ENCODE data around the gene KRT81.
"Not testable (repeated sequence)": the region's sequence is repeated elsewhere in the genome, so short reads cannot be mapped to it uniquely, and the experiment has no call there.

The KRT81 gene

DNA sequence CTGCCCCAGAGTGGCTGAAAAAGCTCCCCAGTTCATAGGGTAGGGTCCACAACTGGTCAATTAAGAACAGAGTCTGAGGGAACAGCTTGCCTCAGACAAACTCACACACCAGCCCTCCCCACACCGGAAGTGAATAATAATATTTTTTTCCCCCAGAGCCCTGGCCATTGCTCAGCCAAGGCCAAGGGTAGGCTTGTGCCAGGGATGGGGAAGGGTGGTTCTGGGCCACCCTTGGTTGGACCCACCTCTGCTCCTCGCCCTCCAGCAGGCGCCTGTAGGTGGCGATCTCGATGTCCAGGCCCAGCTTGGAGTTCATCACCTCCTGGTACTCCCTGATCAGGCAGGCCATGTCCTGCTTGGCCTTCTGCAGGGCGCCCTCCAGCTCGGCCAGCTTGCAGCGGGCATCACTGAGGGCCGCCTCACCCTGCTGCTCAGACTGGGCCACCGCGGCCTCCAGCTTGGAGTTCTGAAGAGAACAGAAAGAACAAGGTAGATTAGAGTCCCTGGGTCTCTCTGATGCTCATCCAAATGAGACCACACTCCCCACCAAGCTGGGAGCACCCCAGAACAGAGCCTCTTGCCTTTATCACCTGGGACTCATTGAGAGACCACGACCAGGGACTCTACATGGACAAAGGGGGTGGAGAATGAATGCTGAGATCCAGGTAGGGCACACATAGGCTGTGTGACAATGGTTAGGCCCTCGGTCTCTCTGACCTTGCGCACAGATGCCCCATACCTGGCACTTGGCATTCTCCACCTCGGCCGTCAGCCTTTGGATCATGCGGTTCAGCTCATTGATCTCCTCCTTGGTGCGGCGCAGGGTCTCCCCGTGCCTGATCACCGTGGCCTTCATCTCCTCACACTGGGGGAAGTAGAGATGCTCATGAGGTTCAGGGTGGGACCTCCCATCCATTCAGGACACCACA lies 4.2 kb downstream of the KRT81 start:
- POLR2A ChIA-PET, result interaction anchor here (0.6 kb wide), 1 partner anchor 755 kb away, joined by 3 read pairs; no protein-coding TSS in a partner anchor
- CTCF ChIA-PET, result interaction anchor here (1.0 to 4.1 kb wide), 8 partner anchors 8 to 49 kb away, joined by 3 to 17 read pairs (median 6); partner anchors contain the start of gene KRT86
- not testable (repeated sequence) for DNase-seq (ENCODE audit: extremely low spot score)

DNA sequence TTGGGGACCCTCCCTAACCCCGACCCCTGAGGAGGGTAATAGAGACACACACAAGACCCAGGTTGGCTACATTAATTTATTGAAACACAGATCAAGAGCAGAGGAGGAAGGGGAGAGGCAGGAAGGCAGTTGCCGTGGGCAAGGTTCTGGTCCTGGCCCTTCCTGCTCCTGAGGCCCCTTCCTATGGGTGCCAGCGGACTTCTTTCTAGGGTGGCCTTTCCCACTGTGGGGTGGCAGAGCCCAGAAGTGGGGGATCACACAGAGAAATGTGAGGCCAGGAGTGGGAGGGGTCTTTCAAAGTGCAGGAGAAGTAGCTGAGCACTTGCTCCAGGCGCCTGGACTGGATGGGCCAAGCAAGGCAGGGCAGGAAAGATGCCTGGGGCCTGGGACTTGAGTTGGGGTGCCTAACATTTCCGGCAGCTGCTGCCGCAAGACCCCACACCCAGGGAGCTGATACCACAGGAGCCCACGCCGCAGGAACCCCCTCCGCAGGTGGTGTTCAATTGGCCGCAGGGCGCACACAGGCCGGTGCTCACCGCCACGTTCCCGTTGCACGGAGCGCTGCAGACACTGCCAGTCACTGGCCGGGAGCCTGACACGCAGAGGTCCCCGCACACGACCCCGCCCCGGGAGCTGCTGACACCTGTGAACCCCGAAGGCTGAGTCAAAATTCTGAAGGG lies 5.3 kb downstream of the KRT81 start:
- POLR2A ChIA-PET, result no interaction called here
- TF ChIP-seq, protein P1, sequence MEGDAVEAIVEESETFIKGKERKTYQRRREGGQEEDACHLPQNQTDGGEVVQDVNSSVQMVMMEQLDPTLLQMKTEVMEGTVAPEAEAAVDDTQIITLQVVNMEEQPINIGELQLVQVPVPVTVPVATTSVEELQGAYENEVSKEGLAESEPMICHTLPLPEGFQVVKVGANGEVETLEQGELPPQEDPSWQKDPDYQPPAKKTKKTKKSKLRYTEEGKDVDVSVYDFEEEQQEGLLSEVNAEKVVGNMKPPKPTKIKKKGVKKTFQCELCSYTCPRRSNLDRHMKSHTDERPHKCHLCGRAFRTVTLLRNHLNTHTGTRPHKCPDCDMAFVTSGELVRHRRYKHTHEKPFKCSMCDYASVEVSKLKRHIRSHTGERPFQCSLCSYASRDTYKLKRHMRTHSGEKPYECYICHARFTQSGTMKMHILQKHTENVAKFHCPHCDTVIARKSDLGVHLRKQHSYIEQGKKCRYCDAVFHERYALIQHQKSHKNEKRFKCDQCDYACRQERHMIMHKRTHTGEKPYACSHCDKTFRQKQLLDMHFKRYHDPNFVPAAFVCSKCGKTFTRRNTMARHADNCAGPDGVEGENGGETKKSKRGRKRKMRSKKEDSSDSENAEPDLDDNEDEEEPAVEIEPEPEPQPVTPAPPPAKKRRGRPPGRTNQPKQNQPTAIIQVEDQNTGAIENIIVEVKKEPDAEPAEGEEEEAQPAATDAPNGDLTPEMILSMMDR (IDR thresholded peaks at IDR 0.05; ENCODE audit: control extremely low read depth, extremely low read depth, low read depth, missing control alignments), result no peak
- CTCF ChIA-PET, result interaction anchor here (1.0 to 4.1 kb wide), 7 partner anchors 9 to 48 kb away, joined by 3 to 17 read pairs (median 6); partner anchors contain the start of gene KRT86
- DNase-seq (ENCODE audit: extremely low spot score), result no peak

DNA sequence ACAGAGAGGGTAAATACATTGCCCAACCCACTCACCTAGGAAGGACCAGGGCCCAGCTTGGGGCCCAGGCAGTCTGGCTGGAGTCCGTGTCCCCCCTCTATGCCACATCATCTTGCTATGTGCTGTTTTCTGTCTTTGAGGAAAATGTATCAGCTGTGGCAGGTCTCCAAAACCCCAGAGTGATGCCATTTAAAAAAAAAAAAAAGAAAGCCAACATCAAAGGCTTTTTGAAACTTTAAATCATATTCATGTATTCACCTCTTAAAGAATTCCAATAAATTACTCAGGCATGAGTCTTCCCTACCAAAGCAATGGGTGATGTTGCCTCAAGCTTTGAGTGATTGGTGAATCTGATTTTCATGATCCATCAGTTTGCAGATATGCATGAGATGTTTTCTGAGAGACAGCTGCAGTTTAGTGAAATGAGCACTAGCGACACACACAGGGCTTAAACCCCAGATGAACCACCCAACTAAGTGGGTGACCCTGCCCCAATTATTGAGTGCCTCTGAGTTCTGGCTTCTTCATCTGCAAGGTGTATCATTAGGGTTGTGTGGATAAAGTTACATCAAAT lies 6.1 kb downstream of the KRT81 start:
- ChIA-PET POLR2A (no interaction called here), CTCF (interaction anchor here (0.8 to 4.1 kb wide), 2 partner anchors 42 to 128 kb away, joined by 3 to 17 read pairs; no protein-coding TSS in a partner anchor)
- TF ChIP-seq, protein P1 (IDR thresholded peaks at IDR 0.05; ENCODE audit: control extremely low read depth, extremely low read depth, low read depth, missing control alignments), result no peak
- no peak for DNase-seq (ENCODE audit: extremely low spot score)

DNA sequence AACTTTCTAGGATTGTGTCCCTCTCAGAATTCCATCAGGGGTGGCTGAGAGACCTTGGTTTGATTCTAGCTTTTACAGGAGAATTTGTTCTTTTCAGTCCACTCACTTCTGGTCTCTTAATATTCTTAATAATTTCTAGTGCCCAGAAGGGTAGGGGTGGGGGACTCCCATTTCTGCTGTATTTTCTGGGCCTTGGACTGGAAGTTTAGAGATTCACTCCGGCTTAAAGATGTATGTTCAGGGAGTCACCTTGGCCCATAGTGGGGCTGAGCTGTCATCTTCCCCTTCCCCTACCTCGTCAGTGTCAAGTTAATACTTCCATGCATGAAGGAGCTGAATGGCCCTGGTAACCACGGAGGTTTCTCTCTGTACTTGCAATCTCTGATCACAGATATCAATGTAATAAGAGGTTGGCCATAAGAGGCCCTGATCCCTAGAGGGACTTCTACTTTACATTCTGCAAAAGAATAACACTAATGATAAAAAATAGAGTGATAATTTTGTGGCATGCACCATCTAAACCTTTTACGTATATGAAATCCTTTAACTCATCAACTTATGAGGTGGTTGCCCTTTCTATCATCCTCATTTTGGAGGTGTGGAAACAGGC lies 6.7 kb downstream of the KRT81 start:
- POLR2A ChIA-PET, result no interaction called here
- no peak for DNase-seq (ENCODE audit: extremely low spot score)
- TF ChIP-seq, protein P1 (IDR thresholded peaks at IDR 0.05; ENCODE audit: control extremely low read depth, extremely low read depth, low read depth, missing control alignments), result no peak
- CTCF ChIA-PET, result interaction anchor here (0.8 to 4.1 kb wide), 4 partner anchors 11 to 128 kb away, joined by 3 to 17 read pairs (median 4); no protein-coding TSS in a partner anchor

DNA sequence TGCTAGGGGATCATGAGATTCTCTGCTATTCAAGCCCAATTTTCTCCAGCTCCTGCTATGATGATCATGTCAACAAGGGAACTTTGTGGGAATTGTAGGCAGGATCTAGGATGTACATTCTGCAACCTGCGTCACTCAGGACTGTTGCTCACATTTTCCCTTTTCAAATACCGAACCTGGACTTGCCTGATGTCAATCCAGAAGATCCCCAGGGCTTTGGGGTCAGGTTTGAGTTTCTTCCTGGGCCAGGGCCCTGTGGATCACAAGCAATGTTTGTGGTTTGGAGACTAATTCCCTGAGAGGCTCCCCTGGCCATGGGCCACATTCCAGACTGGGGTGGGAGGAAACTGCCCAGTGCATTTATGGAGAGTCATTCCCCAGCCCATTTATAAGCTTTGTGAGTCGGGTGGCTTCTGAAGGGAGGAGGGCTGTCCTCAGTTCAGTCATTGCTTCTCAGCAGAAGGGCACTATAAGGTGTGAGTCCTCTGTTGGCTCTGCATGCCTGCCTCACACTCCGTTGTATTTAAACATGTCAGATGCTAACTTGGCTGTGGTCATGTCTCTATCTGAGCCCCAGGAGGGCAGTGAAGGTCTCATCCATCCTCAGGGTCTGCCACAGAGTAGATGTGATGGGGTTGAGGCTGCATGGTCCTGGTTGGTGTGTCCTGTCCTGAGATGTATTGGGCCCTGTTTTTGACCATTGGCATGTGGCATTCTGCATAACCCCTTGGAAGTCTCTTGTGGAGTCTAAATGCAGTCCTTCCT lies 10.4 kb downstream of the KRT81 start:
- POLR2A ChIA-PET, result no interaction called here
- TF ChIP-seq, protein P1 (IDR thresholded peaks at IDR 0.05; ENCODE audit: control extremely low read depth, extremely low read depth, low read depth, missing control alignments), result no peak

DNA sequence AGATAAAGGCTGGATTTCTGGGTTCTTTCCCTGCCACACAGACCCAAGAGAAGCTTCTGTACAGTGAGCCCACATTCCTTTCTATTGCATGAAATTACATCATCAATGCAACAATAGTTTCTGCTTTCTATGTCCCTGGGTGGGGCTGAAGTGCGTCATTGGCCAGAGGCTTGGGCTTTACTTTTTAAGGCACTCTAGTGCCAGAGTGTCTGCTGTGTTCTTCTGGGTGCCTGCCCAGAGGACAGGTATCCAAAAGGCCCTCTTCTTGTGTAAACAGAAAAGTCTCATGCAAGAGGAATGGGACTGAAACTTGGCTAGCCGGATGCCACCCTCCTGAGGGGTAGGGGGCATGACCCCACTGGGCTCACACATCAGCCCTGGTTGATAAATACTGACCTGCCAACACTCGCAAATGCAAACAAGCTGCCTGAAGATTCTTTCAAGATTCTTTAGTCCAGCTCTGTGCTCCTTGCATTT lies 11.0 kb downstream of the KRT81 start:
- TF ChIP-seq, protein P1 (IDR thresholded peaks at IDR 0.05; ENCODE audit: control extremely low read depth, extremely low read depth, low read depth, missing control alignments), result no peak
- ChIA-PET CTCF (interaction anchor here (1.3 to 5.5 kb wide), 7 partner anchors 8 to 70 kb away, joined by 3 to 89 read pairs (median 16); no protein-coding TSS in a partner anchor), POLR2A (no interaction called here)
- DNase-seq (ENCODE audit: extremely low spot score), result no peak

More for the DNA sequence above, 10.4 kb downstream of the KRT81 start:
- CTCF ChIA-PET, result interaction anchor here (0.9 to 5.5 kb wide), 6 partner anchors 9 to 59 kb away, joined by 3 to 89 read pairs (median 27); no protein-coding TSS in a partner anchor
- DNase-seq (ENCODE audit: extremely low spot score), result no peak

Data from GM10248 (cell line).